IPS DF 4.7 (cell line): ENCODE results near the gene SPP1.
"Not testable (repeated sequence)": the region's sequence is repeated elsewhere in the genome, so short reads cannot be mapped to it uniquely, and the experiment has no call there.

Experiments
- DNase-seq: peaks from one replicate; pipeline ENCODE4 v3.0.0-alpha.2; 2013; ENCODE audit warnings: low spot score; ENCODE audit errors: extremely low read depth

SPP1 gene

GRCh38 chr4:87986508-87986907, 11.0 kb downstream of the SPP1 start:
- no peak for DNase-seq

GRCh38 chr4:87989765-87990164, 14.3 kb downstream of the SPP1 start:
- no peak for DNase-seq

GRCh38 chr4:87995435-87995834, 19.9 kb downstream of the SPP1 start:
- no peak for DNase-seq

GRCh38 chr4:87999191-87999691, 23.7 kb downstream of the SPP1 start:
- not testable (repeated sequence) for DNase-seq

- DNase-seq: no peak
These were observed 26.4 kb downstream of the SPP1 start for GRCh38 chr4:88001871-88002270.

- no peak for DNase-seq
These were observed 27.3 kb downstream of the SPP1 start for GRCh38 chr4:88002786-88003185.

GRCh38 chr4:88003261-88003660, 27.7 kb downstream of the SPP1 start:
- no peak for DNase-seq

GRCh38 chr4:88005076-88005475, 29.6 kb downstream of the SPP1 start:
- DNase-seq: no peak

GRCh38 chr4:88005946-88006345, 30.4 kb downstream of the SPP1 start:
- no peak for DNase-seq

- no peak for DNase-seq
These were observed 31.4 kb downstream of the SPP1 start for GRCh38 chr4:88006956-88007303.

- DNase-seq: no peak
These were observed 32.0 kb downstream of the SPP1 start, which contains the start of gene PKD2 for GRCh38 chr4:88007304-88008121. Gene PKD2, plus strand, starts transcription at chr4:88007635. Its CDS starts 99 bp downstream, at chr4:88007734.

GRCh38 chr4:88008122-88008742, 32.7 kb downstream of the SPP1 start:
- DNase-seq: no peak

GRCh38 chr4:88008743-88009171, 33.2 kb downstream of the SPP1 start:
- DNase-seq: no peak

GRCh38 chr4:88009871-88010270, 34.4 kb downstream of the SPP1 start:
- DNase-seq: no peak

GRCh38 chr4:88010966-88011365, 35.5 kb downstream of the SPP1 start:
- DNase-seq: no peak

- no peak for DNase-seq
These were observed 37.1 kb downstream of the SPP1 start for GRCh38 chr4:88012647-88013046.

- DNase-seq: no peak
These were observed 38.9 kb downstream of the SPP1 start for GRCh38 chr4:88014386-88014905.

- no peak for DNase-seq
These were observed 40.3 kb downstream of the SPP1 start for GRCh38 chr4:88015659-88016295.

- DNase-seq: no peak
These were observed 42.2 kb downstream of the SPP1 start for GRCh38 chr4:88017516-88018297.

- DNase-seq: no peak
These were observed 43.0 kb downstream of the SPP1 start for GRCh38 chr4:88018466-88018865.

GRCh38 chr4:88021824-88022223, 46.3 kb downstream of the SPP1 start:
- DNase-seq: no peak
